ENCODE measurements around the gene SLC25A51. TPM values are rescaled to one million over a fixed set of nuclear protein-coding genes. Genes with fewer than 3 reads are reported as not detected.

The SLC25A51 gene
- total RNA-seq, 1 donor, result 103 TPM

DNA sequence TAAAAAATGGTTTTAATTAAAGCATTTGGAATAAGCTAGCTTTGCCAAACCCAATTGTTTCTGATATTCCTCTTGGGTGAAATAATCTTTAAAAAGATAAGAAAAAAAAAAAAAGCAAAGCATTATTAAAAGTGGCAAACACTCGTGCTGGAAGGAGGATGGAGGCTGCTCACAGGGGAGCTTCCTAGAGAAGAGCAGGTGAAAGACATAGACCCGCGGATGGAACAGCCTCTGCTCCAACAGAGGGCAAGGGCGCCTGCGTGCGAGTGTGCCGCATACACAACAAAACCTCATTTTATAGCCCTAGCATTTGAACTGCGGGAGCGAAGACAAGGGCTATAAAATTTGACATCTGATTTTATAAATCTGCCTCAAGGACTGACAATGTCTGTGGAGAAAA, 33.4 kb upstream of the SLC25A51 start:
- TF ChIP-seq, protein P1, sequence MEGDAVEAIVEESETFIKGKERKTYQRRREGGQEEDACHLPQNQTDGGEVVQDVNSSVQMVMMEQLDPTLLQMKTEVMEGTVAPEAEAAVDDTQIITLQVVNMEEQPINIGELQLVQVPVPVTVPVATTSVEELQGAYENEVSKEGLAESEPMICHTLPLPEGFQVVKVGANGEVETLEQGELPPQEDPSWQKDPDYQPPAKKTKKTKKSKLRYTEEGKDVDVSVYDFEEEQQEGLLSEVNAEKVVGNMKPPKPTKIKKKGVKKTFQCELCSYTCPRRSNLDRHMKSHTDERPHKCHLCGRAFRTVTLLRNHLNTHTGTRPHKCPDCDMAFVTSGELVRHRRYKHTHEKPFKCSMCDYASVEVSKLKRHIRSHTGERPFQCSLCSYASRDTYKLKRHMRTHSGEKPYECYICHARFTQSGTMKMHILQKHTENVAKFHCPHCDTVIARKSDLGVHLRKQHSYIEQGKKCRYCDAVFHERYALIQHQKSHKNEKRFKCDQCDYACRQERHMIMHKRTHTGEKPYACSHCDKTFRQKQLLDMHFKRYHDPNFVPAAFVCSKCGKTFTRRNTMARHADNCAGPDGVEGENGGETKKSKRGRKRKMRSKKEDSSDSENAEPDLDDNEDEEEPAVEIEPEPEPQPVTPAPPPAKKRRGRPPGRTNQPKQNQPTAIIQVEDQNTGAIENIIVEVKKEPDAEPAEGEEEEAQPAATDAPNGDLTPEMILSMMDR (IDR thresholded peaks at IDR 0.05; ENCODE audit: insufficient read depth, low read depth, low read length), result no peak
- peak; percentile 55 for DNase-seq (ENCODE audit: low read depth)
- no peak overlapping the region for H3K4me3 ChIP-seq (ENCODE audit: low read depth, low read length)

DNA sequence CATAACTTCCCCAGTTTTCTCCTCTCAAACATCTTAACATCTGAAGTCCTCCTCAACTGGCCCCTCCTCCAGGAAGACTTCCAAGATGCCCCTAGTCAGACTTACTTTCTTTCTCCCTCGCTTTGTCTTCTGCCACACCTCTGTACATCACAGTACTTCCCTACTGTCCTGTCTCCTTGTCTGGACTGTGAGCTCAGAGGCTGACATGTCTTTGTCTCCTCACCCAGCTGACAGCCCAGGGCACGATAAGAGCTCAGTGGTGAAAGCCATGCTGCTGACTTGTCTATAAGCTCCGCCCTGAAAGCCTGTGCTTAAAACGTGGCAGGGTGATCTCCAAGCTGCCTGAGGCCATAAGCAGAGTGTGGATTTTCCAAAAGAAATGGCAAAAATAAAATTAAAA, 33.0 kb upstream of the SLC25A51 start:
- no peak overlapping the region for H3K4me3 ChIP-seq (ENCODE audit: low read depth, low read length)
- TF ChIP-seq, protein P1 (IDR thresholded peaks at IDR 0.05; ENCODE audit: insufficient read depth, low read depth, low read length), result no peak
- peak; percentile 92 for DNase-seq (ENCODE audit: low read depth)

DNA sequence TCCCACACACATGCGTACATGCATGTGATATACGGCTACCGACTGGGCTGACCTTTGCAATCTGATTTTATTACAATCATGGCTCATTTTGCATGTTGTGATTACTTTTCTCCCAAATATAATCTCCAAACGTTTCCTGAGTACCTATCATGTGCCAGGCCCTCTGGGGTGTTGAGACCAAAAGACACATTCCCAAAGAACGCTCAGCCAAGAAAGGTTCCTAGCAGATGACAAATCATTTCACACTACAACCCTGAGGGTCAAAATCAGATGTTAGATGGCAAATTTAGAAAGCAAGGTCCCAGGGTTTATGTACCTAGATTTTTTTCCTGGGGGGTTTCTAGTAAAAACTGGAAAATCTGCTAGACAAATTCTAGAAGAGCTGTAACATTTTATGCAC, 32.4 kb upstream of the SLC25A51 start:
- DNase-seq (ENCODE audit: low read depth), result no peak
- H3K4me3 ChIP-seq (ENCODE audit: low read depth, low read length), result no peak overlapping the region
- TF ChIP-seq, protein P1 (IDR thresholded peaks at IDR 0.05; ENCODE audit: insufficient read depth, low read depth, low read length), result no peak

DNA sequence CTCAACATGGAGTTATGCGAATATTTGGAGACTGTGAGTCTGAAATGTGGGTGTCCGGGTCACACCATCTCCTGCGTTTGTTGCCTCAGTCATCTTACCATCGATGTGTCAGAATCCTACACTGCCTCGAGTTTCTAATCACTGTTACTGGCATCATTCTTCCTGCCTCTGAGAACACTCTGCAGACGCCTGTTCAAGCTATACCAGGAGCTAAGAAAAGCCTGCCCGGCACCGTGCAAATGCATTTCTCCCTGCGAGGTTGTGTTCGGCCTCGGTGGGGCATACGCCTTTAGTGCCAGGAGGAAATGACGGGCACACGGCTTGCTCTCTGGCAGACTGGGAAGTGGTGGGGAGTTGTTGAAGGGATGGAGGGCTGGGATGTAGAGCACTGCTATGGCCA, 31.2 kb upstream of the SLC25A51 start:
- TF ChIP-seq, protein P1 (IDR thresholded peaks at IDR 0.05; ENCODE audit: insufficient read depth, low read depth, low read length), result no peak
- no peak overlapping the region for H3K4me3 ChIP-seq (ENCODE audit: low read depth, low read length)
- DNase-seq (ENCODE audit: low read depth), result no peak

DNA sequence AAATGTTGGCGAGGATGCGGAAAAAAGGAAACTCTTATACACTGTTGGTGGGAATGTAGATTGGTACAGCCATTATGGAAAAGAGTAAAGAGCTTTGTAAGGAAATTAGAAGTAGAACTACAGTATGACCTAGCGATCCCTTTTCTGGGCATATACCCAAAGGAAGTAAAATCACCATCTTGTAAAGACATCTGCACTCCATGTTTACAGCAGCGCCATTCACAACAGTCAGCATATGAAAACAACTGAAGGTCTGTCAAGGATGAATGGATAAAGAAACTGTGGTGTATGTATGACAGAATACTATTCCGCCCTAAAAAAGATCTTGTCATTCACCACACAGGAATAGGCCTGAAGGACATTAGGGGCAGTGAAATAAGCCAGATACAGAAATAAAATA, 27.7 kb upstream of the SLC25A51 start:
- no peak overlapping the region for H3K4me3 ChIP-seq (ENCODE audit: low read depth, low read length)
- peak; percentile 61 for DNase-seq (ENCODE audit: low read depth)
- TF ChIP-seq, protein P1 (IDR thresholded peaks at IDR 0.05; ENCODE audit: insufficient read depth, low read depth, low read length), result no peak

DNA sequence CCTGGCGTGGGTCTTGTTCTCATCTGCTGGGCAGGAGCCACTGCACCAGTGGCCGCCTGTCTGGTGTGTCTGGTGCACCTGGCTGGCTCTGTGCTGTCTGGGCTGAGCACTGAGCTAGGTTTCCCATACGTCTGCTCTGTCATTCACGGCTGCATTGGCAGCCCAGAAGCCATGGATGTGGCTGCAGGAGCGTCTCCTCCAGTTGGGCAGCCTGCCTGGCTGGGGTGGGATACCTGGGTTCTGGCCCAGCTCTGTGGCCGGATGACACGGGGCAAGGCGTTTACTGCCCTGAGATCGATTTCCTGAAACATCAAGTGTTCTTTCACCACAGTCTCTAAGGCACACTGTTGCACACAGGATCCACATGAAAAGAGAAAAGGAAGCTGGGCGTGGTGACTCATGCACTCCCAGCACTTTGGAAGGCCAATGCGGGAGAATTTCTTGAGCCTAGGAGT, 25.5 kb upstream of the SLC25A51 start:
- H3K4me3 ChIP-seq (ENCODE audit: low read depth, low read length), result no peak overlapping the region
- TF ChIP-seq, protein P1 (IDR thresholded peaks at IDR 0.05; ENCODE audit: insufficient read depth, low read depth, low read length), result no peak
- DNase-seq (ENCODE audit: low read depth), result peak; percentile 52

Measured in fibroblast of villous mesenchyme (primary cell).